Measurements from ENCODE around the gene WNK2.

Gene WNK2

GRCh38 chr9:93172666-93173364 is 11.1 kb upstream of the WNK2 start:
- H3K27ac ChIP-seq, result no peak overlapping the region

GRCh38 chr9:93173365-93174051 is 10.4 kb upstream of the WNK2 start:
- TF ChIP-seq CTCF (conservative IDR thresholded peaks at IDR 0.05) (no peak), ZFX (IDR thresholded peaks at IDR 0.05) (no peak)
- no peak overlapping the region for H3K27ac ChIP-seq

More at GRCh38 chr9:93172666-93173364, 11.1 kb upstream of the WNK2 start:
- TF ChIP-seq CTCF (conservative IDR thresholded peaks at IDR 0.05), result no peak
- no peak for TF ChIP-seq ZFX (IDR thresholded peaks at IDR 0.05)

- TF ChIP-seq CTCF (conservative IDR thresholded peaks at IDR 0.05), result no peak
- no peak for TF ChIP-seq ZFX (IDR thresholded peaks at IDR 0.05)
- H3K27ac ChIP-seq, result no peak overlapping the region
These were observed 9.0 kb upstream of the WNK2 start for GRCh38 chr9:93174976-93175375.

GRCh38 chr9:93177676-93178075 is 6.3 kb upstream of the WNK2 start:
- TF ChIP-seq ZFX (IDR thresholded peaks at IDR 0.05), result no peak
- no peak for TF ChIP-seq CTCF (conservative IDR thresholded peaks at IDR 0.05)
- H3K27ac ChIP-seq, result no peak overlapping the region

GRCh38 chr9:93178851-93179786 is 4.8 kb upstream of the WNK2 start:
- no peak for TF ChIP-seq CTCF (conservative IDR thresholded peaks at IDR 0.05)
- no peak for TF ChIP-seq ZFX (IDR thresholded peaks at IDR 0.05)
- H3K27ac ChIP-seq, result no peak overlapping the region

- no peak overlapping the region for H3K27ac ChIP-seq
- TF ChIP-seq ZFX (IDR thresholded peaks at IDR 0.05) (no peak), CTCF (conservative IDR thresholded peaks at IDR 0.05) (no peak)
These were observed 3.0 kb upstream of the WNK2 start for GRCh38 chr9:93180938-93181337.

Data from C4-2B (cell line).